ENCODE measurements around the gene EHBP1L1.

The EHBP1L1 gene

GRCh38 chr11:65590240-65590738 lies 14.4 kb downstream of the EHBP1L1 start:
- no peak overlapping the region for H3K27ac ChIP-seq
- TF ChIP-seq CTCF (IDR thresholded peaks at IDR 0.05), result no peak
- no peak for TF ChIP-seq ZFX (IDR thresholded peaks at IDR 0.05; ENCODE audit: borderline replicate concordance)

DNA sequence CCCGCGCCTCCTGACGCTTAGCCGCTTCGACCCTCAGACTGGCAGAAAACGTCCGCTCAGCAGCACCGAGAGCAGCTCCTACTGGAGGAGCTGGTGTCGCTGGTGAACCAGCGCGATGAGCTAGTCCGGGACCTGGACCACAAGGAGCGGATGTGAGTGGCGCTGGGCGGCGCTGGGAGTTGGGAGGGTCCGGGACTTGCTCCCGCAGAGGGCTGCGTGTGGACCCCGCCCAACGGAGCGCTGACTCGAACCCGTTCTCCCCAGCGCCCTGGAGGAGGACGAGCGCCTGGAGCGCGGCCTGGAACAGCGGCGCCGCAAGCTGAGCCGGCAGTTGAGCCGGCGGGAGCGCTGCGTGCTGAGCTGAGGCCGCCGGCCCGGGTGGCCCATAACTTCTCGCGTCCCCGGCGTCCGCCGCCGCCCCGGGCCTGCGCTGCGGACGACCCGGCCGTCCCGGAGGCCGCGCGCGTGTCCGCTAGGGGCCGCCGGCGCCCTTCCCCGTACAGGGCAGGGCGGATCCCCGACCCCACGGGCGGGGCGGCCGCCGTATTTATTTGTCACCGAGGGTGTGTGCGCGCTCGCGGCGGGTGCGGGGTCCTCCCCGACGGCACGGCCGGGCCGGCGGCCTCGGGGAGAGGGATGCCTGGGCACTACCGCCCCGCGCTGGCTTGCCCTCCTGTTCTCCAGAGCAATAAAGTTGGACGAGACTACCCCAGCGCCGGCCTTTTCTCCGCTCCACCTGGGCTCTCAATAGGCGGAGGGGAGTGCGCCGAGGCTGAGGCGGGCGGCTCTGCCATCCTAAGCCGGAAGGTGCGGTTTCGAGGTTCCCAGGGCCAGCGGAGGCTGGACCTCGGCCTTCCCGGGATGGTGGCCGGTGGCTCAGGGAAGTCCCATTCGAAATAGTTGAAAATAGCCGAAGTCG lies 16.3 kb downstream of the EHBP1L1 start:
- no peak overlapping the region for H3K27ac ChIP-seq
- TF ChIP-seq CTCF (IDR thresholded peaks at IDR 0.05) (no peak), ZFX (IDR thresholded peaks at IDR 0.05; ENCODE audit: borderline replicate concordance) (no peak)

- no peak overlapping the region for H3K27ac ChIP-seq
- TF ChIP-seq CTCF (IDR thresholded peaks at IDR 0.05) (no peak), ZFX (IDR thresholded peaks at IDR 0.05; ENCODE audit: borderline replicate concordance) (no peak)
Observed at GRCh38 chr11:65592858-65593517, 17.1 kb downstream of the EHBP1L1 start.

DNA sequence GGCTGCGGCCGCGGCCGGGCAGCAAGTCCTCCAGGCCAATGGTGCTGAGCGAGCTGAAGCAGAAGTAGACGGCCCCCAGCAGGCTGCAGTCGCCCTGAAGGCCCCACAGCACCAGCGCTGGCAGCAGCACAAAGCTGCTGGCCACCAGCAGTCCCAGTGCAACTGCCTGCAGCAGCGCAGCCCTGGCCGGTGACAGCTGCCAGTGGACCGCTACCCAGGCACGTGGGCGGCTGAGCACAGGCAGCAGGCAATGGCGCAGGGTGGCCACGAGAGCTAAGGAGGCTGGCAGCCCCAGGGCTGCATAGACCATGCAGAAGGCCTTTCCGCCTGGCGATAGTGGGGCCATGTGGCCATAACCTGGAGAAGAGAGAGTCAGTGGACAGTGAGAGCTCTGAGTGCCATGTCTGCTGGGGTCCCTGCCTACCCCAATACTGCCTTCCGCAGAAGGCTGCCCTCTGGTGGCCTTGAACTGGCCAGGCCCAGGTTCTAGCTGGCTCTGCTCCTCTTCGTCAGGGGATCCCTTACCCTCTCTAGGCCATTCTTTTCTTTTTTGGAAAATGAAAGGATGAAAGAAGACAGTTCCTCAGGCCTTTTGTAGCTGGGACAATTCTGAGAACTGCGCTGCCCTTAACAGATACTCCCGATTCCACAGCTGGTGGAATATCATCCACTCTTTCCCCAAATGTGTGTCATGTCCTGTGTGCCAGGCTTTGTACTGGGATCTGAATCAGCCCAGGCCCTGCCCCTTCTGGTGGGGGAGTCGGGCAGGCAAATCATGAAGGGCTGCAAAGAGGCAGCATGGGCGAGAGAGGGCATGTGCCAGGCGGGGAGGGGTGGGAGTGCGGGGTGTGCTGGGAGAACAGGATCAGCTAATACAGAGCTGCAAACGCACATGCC lies 17.9 kb downstream of the EHBP1L1 start:
- TF ChIP-seq CTCF (IDR thresholded peaks at IDR 0.05), result peak; percentile 82
- TF ChIP-seq ZFX (IDR thresholded peaks at IDR 0.05; ENCODE audit: borderline replicate concordance), result no peak
- H3K27ac ChIP-seq, result 0 out of 2 replicates have a peak overlapping the region, but pooled peaks have one; percentile 8

DNA sequence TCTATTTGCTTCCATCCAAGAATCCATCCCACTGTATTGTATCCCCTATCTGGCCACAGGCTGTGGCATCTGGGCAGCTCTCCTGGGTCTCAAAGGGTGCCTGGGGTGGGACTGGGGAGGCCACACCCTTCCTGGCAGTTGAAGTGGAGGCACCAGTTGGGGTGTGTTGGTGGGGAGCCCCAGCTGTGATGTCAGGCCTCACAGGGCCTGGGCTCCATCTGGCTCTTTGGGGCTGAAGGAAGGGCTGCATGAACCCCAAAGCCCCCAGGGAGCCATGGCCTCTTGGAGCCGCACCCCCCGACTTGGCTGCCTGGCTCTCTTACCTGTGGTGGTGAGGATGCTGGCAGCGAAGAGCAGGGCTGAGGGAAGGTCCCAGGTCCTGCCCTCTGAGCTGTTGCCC lies 19.3 kb downstream of the EHBP1L1 start:
- no peak overlapping the region for H3K27ac ChIP-seq
- TF ChIP-seq CTCF (IDR thresholded peaks at IDR 0.05) (no peak), ZFX (IDR thresholded peaks at IDR 0.05; ENCODE audit: borderline replicate concordance) (no peak)

GRCh38 chr11:65595543-65596281 lies 19.9 kb downstream of the EHBP1L1 start, which contains the start of gene KCNK7:
TSS of gene KCNK7 (minus strand) at chr11:65595800. CDS start at chr11:65595772, 28 bp downstream.
- TF ChIP-seq CTCF (IDR thresholded peaks at IDR 0.05) (no peak), ZFX (IDR thresholded peaks at IDR 0.05; ENCODE audit: borderline replicate concordance) (no peak)
- 0 out of 2 replicates have a peak within 1 kb of the TSS, but pooled peaks have one; percentile 8 for H3K27ac ChIP-seq
